GM21723 (cell line): ENCODE data around the gene CEMIP.
A peak's percentile ranks its signal among the peaks of the same experiment; 100 is the strongest.
"Not testable (repeated sequence)": the region's sequence is repeated elsewhere in the genome, so short reads cannot be mapped to it uniquely, and the experiment has no call there.

Experiments
- ATAC-seq: cut with Tn5 transposase; IDR thresholded peaks from one replicate; pipeline ENCODE4 v1.9.1; 2021; ENCODE audit warnings: mild to moderate bottlenecking, moderate library complexity; ENCODE audit not compliant: unreplicated experiment

Gene CEMIP

DNA sequence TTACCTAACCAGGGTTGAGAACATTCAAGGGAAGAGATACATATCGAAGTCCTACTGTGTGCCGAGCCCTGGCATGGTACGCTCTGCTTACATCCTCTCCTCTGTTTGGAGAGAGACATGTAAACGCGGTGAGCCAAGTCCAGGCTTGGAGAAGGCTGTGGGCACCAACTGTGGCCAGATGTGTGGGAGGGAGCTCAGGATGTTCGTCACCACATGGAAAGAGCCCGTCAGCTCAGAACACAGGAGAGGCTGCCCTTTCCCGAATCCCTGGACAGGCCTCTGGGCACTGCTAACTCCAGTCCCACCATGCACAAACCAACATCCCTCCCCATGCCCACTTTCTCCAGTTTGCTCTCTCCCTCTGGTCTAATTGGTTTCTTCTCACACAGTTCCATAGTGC lies 167.4 kb downstream of the CEMIP start:
- ATAC-seq, result no peak

- ATAC-seq, result no peak
Observed at GRCh38 chr15:80948651-80949292, 169.6 kb downstream of the CEMIP start.

GRCh38 chr15:80949756-80950155 lies 170.6 kb downstream of the CEMIP start:
- ATAC-seq, result no peak

- no peak for ATAC-seq
Observed at GRCh38 chr15:80950291-80951078, 171.3 kb downstream of the CEMIP start.

DNA sequence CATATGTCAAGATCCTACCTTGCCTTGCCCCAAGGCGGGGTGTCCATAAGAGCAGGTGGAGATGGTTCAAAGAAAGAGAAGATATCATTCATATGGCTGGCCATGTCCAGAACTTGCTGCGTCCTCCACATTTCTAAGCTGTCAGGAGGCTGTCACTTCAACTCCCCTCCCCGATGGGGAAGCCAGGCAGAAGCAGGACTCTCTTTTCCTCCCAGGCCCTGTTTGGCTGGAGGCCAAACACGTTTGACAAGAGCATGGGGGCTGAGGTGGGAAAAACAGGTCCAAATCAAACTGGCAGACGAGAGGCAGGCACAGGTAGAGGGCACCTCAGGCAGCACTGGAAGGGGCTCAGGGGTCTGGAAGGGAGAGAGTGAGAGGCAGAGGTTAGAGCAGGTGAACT lies 172.8 kb downstream of the CEMIP start:
- ATAC-seq, result no peak

- no peak for ATAC-seq
Observed at GRCh38 chr15:80953001-80953952, 174.1 kb downstream of the CEMIP start.

GRCh38 chr15:80953953-80954778 lies 175.0 kb downstream of the CEMIP start:
- ATAC-seq, result no peak

DNA sequence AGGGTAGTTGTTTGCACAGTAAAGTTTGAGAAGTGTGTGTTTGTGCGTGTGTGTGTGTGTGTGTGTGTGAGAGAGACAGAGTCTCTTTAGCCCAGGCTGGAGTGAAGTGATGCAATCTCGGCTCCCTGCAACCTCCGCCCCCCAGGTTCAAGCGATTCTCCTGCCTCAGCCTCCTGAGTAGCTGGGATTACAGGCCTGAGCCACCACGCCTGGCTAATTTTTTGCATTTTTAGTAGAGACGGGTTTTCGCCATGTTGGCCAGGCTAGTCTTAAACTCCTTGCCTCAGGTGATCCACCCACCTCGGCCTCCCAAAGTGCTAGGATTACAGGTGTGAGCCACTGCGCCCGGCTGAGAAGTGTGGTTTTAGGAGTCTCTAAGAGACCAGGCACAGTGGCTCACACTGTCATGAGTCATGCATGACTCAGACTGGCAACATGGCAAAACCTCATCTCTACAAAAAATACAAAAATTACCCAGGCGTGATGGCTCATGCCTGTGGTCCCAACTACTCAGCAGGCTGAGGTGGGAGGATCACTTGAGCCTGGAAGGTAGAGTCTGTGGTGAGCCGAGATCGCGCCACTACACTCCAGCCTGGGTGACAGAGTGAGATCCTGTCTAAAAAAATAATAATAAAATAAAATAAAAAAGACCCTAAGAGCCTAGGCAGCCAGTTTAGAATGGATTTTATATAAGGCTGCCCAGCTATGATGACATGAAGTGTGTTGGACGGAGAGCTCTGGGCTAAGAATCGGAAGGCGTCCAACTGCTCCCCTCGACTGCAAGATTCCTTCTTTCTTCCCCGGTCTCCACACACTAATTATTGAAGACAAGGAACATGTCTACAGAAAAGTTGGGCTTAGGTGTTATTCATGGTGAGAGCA lies 176.6 kb downstream of the CEMIP start:
- not testable (repeated sequence) for ATAC-seq

- no peak for ATAC-seq
Observed at GRCh38 chr15:80957556-80957955, 178.4 kb downstream of the CEMIP start.

GRCh38 chr15:80957976-80958375 lies 178.8 kb downstream of the CEMIP start:
- ATAC-seq, result no peak

GRCh38 chr15:80958818-80959495 lies 179.8 kb downstream of the CEMIP start:
- no peak for ATAC-seq

GRCh38 chr15:80965454-80965853 lies 186.3 kb downstream of the CEMIP start:
- ATAC-seq, result not testable (repeated sequence)

DNA sequence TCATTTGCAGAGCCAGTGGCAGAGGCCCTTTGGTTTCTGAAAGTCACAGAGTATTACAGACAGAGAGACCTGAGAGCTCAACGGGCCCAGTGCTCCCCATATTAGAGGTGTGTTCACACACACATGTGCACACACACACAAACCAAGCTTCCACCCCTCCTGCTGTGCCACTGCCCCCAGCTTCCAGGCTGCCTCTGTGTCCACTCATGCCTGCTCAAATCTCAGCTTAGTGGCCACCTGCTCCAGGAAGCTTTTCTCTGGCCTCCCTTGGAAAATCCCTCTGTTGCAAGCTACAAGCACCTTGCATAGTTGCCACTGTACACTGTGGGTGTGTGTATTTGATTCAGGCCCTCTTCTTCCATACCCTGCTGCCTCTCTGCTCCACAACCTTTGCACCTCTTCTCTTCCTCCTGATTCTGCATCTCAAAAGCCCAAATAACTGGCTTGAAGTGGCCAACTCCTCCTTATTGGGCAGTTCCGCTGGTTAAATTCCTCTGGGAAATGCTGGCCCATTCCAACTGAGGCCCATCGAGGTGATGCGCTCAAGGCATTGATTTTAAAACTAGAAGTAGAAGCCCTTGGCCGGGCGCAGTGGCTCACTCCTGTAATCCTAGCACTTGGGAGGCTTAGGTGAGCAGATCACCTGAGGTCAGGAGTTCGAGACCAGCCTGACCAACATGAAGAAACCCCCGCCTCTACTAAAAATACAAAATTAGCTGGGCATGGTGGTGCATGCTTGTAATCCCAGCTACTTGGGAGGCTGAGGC lies 187.4 kb downstream of the CEMIP start:
- no peak for ATAC-seq

DNA sequence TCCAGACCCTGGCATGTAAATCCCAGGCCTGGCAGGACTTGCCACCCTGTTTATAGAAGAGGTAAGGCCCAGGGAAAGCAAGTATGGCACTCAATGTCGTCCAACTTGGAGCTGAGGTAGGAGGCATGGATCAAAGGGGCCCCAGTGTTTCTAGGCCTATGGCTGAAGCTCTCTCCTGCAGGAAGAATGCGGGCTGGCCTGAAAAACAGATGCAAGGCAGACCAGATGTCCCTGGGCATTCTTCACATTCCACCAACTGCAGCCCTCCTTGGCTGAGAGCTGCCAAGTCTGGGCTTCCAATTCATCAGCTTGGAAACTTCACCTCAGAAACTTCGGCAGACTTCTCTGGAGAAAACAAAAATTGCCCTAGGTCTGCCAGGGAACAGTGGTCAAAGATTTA lies 188.3 kb downstream of the CEMIP start:
- ATAC-seq, result no peak

DNA sequence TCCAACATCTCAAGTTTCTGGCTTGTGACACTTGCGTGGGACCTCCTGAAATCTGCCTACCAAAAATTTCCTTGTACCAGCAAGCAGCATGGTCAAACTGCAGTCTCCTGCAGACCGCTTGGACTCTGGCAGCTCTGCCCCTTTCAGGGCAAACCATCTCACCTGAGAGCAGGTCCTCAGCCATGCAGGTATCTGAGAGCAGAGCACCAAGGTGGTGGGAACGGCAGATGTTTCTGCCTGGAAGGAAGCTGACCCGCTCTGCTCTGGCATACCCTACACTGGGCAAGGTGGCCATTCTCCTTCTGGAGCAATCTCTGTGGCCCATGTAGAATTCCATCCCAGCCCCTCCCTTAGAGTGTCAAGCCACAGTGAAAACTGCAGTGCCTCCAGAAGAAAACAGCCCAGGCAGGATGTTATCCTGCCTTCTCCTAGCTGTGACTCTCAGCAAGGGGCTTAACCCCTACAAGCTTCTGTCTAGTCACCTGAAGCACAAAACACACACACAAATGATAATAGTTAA lies 188.9 kb downstream of the CEMIP start:
- ATAC-seq, result no peak

DNA sequence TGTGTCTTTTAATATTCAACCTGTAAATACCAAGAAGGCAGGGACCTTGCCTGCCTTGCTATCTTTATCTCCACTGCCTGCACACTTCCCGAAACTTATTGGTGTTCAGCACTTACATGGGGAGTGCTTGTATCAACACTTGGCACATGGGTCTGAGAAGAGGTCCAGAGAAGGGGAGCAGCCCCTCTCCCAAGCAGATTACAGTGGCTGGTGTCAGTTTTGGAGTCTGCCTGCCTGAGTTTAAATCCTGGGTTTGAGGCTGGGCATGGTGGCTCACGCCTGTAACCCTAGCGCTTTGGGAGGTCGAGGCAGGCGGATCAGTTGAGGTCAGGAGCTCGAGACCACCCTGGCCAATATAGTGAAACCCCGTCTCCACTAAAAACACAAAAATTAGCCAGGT lies 190.1 kb downstream of the CEMIP start:
- no peak for ATAC-seq

GRCh38 chr15:80970018-80970657 lies 191.0 kb downstream of the CEMIP start:
- ATAC-seq, result peak; percentile 72

DNA sequence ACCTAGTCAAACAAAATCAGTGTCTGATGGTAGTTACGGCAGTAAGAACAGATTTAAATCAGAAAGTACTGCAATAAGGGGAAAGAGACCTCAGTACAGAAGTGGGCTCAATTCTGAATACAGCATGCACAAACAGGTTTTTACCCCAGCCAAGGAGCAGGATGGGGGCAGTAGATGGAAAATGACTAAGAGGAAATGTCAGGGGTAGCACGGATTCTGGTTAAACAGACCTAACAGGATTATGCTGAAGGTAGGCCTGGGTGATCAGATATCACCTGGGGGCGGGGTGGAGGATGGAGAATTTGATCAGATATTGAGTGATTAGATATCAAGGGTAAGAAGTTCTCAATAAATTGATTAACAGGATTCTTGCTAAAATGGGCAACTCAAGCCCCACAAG lies 191.5 kb downstream of the CEMIP start:
- ATAC-seq, result no peak
